ENCODE measurements around the gene AUTS2. TPM values are rescaled to one million over a fixed set of nuclear protein-coding genes. Genes with fewer than 3 reads are reported as not detected.

The AUTS2 gene
- total and polyA plus RNA-seq, 2 of the 8 experiments (the other 6 are each of a cell fraction or from before 2014, with no cell fraction given): 25.9 to 101 TPM

GRCh38 chr7:69885431-69885830 lies 287.2 kb downstream of the AUTS2 start (continued):
- TF ChIP-seq, protein P1, sequence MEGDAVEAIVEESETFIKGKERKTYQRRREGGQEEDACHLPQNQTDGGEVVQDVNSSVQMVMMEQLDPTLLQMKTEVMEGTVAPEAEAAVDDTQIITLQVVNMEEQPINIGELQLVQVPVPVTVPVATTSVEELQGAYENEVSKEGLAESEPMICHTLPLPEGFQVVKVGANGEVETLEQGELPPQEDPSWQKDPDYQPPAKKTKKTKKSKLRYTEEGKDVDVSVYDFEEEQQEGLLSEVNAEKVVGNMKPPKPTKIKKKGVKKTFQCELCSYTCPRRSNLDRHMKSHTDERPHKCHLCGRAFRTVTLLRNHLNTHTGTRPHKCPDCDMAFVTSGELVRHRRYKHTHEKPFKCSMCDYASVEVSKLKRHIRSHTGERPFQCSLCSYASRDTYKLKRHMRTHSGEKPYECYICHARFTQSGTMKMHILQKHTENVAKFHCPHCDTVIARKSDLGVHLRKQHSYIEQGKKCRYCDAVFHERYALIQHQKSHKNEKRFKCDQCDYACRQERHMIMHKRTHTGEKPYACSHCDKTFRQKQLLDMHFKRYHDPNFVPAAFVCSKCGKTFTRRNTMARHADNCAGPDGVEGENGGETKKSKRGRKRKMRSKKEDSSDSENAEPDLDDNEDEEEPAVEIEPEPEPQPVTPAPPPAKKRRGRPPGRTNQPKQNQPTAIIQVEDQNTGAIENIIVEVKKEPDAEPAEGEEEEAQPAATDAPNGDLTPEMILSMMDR (IDR thresholded peaks at IDR 0.05; ENCODE audit: control extremely low read depth in 1 of 3, insufficient read depth in 1 of 3, low read depth in 1 of 3, low read length in 3 of 3): no peak
